ENCODE data around the gene BIRC2.

DNA sequence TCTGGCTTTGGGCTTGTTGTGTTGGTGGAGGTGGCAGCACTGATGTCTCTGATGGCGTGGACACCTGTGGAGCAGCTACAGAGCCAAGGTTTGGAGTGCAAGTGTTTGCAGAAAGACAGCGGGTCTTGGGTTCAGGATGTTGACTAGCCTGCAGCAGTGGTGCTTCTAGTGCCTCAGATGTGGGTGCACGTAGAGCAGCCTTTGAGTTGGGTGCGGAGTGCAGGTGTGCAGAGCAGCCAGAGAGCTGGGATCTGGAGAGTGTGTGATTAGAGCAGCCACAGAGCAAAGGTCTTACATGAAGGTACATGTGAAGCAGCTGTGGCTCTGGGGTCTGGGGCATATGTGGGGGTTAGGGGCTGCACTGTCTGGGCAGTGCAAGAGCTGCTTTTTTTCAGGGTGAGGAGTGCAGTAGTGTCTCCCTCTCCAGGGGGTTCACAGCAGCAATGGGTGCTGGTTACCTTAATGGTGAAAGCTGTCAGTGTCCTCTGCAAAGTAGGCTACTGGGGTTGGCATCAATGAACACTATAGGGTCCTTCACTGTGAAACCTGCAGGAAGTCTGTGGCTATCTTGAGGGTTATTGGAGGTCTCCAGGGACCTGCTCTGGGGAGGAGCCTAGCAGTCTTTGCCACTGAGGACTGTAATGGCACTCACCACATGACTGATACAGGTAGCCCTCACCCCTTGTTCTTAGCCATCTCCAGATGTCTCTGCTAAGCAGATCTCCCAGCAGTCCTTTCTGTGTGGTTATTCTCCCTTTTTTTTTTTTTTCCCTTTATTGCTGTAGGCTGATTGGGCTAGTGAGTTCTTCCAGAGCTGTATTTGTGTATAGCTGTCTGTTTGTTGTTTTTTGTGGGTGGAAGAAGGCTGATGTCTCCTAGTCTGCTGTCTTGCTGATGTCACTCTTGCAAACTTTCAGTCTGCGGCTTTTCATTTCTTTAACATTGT, 14.3 kb downstream of the BIRC2 start:
- TF ChIP-seq, protein P1, sequence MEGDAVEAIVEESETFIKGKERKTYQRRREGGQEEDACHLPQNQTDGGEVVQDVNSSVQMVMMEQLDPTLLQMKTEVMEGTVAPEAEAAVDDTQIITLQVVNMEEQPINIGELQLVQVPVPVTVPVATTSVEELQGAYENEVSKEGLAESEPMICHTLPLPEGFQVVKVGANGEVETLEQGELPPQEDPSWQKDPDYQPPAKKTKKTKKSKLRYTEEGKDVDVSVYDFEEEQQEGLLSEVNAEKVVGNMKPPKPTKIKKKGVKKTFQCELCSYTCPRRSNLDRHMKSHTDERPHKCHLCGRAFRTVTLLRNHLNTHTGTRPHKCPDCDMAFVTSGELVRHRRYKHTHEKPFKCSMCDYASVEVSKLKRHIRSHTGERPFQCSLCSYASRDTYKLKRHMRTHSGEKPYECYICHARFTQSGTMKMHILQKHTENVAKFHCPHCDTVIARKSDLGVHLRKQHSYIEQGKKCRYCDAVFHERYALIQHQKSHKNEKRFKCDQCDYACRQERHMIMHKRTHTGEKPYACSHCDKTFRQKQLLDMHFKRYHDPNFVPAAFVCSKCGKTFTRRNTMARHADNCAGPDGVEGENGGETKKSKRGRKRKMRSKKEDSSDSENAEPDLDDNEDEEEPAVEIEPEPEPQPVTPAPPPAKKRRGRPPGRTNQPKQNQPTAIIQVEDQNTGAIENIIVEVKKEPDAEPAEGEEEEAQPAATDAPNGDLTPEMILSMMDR (IDR thresholded peaks at IDR 0.05), result no peak
- no peak for TF ChIP-seq POLR2A (IDR thresholded peaks at IDR 0.05)

Measured in testis (tissue), 2 donors.